ENCODE results near the gene RPUSD3. TPM values are rescaled to one million over a fixed set of nuclear protein-coding genes. Genes with fewer than 3 reads are reported as not detected.

RPUSD3 gene
- polyA plus RNA-seq, 3 donors = 29.9 to 36.6 (median 34.9) TPM

- DNase-seq (ENCODE audit: extremely low read depth in 1 of 11, low read depth in 9 of 11, low spot score in 4 of 11) = no peak
These were observed 27.8 kb downstream of the RPUSD3 start for GRCh38 chr3:9815986-9816385.

- DNase-seq (ENCODE audit: extremely low read depth in 1 of 11, low read depth in 9 of 11, low spot score in 4 of 11) = no peak
These were observed 30.8 kb downstream of the RPUSD3 start for GRCh38 chr3:9812870-9813483.

DNA sequence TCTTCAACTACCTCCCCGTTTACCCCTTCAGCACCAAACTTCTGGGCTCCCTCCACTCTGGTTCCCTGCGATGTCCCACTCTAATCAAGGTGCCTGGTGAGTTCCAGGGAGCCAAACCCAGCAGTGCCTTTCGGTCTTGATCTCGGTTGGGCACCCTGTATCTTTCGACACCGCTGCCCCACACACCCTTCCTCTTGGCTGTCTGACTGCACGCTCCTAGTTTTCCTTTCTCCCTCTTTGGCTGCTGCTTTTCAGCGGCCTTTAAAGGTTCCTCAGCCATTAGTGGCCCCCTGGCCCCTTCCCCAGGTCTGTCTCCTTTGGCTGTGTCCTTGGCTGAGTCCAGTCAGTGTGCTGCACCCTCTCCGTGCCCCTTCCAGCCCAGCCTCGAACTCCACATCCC lies 33.0 kb downstream of the RPUSD3 start:
- DNase-seq (ENCODE audit: extremely low read depth in 1 of 11, low read depth in 9 of 11, low spot score in 4 of 11) = no peak

GRCh38 chr3:9810433-9810770 lies 33.4 kb downstream of the RPUSD3 start:
- DNase-seq (ENCODE audit: extremely low read depth in 1 of 11, low read depth in 9 of 11, low spot score in 4 of 11) = peak in 1 of 11 donors; percentile 16

DNA sequence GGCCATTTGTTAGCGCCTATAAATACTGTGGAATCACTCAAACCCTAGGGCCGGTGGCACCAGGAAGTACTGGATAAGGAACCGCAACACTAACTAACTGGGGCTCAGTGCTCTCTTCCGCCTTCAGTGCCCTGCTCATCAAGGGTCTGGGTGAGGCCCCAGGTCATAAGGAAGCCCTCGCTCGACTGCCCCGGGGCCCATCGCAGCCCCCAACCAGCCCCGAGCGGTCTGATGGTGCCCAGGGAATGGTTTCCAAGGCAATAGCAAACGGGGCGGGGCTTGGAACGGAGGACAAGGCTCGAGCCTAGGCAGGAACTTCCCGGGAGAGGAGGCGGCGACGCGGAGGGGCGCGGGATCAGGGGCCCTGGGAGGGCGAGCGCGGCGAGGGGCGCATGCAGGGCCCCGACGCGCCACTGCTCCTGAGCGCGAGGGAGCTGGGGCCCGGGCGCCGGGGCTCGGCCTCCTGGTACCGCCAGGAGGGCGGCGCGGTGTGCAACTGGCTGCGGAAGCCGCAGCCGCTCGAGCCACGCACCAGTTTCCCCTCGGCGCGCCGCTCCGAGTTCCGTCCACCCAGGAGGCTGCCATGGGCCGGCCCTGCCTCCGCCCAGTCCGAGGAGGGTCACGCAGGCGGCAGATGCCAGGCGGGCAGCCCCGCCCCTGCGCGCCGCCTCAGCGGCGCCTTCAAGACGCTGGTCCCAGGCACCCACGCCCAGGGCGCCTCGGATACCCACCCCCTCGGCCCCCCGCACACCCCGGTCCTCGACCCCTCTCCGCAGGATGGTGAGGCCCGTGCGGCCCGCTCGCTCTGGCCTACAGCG lies 34.0 kb downstream of the RPUSD3 start, which contains the start of gene TTLL3:
TSS of gene TTLL3 (plus strand) at position 648 of the 818 bp plus-strand sequence. CDS start 400 bp downstream, outside the sequence.
- peak in 9 of 11 donors; percentile 47 to 76 (median 58) for DNase-seq (ENCODE audit: extremely low read depth in 1 of 11, low read depth in 9 of 11, low spot score in 4 of 11)

- no peak for DNase-seq (ENCODE audit: extremely low read depth in 1 of 11, low read depth in 9 of 11, low spot score in 4 of 11)
These were observed 34.6 kb downstream of the RPUSD3 start for GRCh38 chr3:9809239-9809614.

DNA sequence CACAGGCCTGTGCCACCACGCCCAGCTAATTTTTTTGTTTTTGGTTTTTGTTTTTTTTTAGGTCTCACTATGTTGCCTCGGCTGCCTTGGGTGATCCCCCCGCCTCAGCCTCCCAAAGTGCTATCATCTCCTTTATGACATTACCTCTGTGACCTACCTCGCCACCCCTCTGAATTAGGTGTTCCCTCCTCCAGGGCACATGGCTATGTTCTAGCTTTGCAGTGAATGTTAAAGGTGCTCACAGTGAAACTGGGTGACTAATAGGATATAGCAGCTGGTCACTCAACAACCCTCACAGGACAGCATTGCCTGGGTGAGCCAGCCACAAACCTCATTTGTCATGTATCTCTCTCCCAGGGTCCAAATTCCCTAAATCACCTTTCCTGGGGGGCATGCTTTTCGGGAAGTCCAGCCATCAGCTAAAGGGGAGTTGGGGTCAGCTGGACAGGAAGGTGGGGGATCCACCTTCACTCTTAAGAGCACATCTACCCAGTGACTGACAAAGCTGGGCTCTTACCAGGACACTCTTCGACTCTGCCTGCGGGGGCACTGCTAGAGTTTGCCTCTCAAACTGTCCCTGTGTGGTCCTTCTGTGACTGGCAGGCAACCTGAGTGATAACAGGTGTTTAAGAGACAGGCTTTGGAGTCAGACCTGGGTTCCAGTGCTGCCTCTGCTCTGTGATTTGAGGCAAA lies 35.3 kb downstream of the RPUSD3 start:
- no peak for DNase-seq (ENCODE audit: extremely low read depth in 1 of 11, low read depth in 9 of 11, low spot score in 4 of 11)

- DNase-seq (ENCODE audit: extremely low read depth in 1 of 11, low read depth in 9 of 11, low spot score in 4 of 11) = no peak
These were observed 35.8 kb downstream of the RPUSD3 start for GRCh38 chr3:9807981-9808344.

- no peak for DNase-seq (ENCODE audit: extremely low read depth in 1 of 11, low read depth in 9 of 11, low spot score in 4 of 11)
These were observed 36.9 kb downstream of the RPUSD3 start for GRCh38 chr3:9806688-9807589.

DNA sequence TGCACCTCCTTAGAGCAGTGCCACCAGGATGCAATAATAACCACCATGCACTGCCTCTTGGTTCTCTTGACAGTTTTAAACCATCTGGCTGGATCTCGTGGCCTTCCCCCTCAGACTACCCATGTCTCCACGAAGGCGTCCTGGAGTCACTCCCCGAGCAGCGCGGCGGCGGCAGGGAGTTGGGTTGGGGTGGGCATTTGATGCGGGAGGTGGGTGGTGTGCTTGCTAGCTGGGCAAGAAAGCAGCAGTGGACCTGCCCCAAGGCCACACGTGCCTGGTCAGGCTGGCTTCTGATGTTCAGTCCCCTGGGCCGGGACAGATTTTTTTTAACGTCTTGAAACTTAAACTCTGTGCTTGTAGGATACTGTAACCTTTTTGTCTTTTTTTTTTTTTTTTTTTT lies 37.7 kb downstream of the RPUSD3 start:
- no peak for DNase-seq (ENCODE audit: extremely low read depth in 1 of 11, low read depth in 9 of 11, low spot score in 4 of 11)

DNA sequence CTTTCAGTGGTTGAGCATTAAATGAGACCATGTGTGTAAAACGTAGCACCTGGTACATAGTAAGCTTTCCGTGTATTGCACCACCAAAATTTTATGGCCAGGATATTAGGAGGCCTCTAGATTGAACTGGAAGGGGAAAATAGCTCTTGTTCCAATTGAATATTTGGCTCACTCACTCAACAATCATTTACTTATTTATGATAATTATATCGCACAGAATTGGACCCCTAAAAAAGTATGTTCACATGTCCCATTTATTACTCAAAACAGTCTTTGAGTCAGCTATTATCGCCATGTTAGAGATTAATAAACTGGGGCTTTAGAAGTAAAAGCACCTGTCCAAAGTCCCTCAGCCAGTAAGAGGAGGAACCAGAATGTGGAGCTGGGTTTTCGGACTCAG lies 38.8 kb downstream of the RPUSD3 start:
- DNase-seq (ENCODE audit: extremely low read depth in 1 of 11, low read depth in 9 of 11, low spot score in 4 of 11) = no peak

DNA sequence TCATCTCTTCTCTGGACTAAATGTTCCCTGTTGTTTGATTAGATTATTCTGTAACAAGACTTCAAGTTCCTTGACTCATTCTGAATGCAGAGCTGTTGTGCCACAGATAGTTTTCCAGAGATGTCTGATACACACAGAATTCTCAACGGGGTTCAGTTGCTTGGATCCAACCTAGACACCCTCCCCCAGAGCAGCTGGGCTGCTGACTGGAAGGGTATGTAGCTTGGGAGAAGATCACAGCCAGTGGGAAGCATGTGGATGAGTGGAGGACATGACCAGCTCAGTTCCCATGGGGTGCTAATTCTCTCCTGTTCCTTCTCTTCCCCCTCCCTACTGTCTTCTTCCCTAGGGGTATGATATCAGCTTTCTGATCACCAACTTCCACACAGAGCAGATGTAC lies 40.3 kb downstream of the RPUSD3 start:
- no peak for DNase-seq (ENCODE audit: extremely low read depth in 1 of 11, low read depth in 9 of 11, low spot score in 4 of 11)

DNA sequence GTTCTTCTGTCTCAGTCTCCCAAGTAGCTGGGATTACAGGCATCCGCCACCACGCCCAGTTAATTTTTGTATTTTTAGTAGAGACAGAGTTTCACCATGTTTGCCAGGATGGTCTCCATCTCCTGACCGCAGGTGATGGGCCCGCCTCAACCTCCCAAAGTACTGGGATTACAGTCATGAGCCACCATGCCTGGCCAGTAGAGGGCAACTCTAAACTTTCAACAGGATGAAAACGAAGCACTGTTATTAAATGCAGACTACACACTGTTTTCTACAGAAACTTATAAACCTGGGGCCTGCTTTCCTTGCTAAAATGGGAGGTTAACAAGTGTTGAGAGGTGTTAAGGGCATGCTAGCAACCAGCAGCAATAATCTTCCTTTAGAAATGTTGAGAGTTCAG lies 43.3 kb downstream of the RPUSD3 start:
- no peak for DNase-seq (ENCODE audit: extremely low read depth in 1 of 11, low read depth in 9 of 11, low spot score in 4 of 11)

GRCh38 chr3:9797196-9797945 lies 46.4 kb downstream of the RPUSD3 start:
- DNase-seq (ENCODE audit: extremely low read depth in 1 of 11, low read depth in 9 of 11, low spot score in 4 of 11) = no peak

GRCh38 chr3:9795207-9795606 lies 48.6 kb downstream of the RPUSD3 start:
- DNase-seq (ENCODE audit: extremely low read depth in 1 of 11, low read depth in 9 of 11, low spot score in 4 of 11) = no peak

GRCh38 chr3:9794400-9794799 lies 49.4 kb downstream of the RPUSD3 start:
- DNase-seq (ENCODE audit: extremely low read depth in 1 of 11, low read depth in 9 of 11, low spot score in 4 of 11) = no peak

DNA sequence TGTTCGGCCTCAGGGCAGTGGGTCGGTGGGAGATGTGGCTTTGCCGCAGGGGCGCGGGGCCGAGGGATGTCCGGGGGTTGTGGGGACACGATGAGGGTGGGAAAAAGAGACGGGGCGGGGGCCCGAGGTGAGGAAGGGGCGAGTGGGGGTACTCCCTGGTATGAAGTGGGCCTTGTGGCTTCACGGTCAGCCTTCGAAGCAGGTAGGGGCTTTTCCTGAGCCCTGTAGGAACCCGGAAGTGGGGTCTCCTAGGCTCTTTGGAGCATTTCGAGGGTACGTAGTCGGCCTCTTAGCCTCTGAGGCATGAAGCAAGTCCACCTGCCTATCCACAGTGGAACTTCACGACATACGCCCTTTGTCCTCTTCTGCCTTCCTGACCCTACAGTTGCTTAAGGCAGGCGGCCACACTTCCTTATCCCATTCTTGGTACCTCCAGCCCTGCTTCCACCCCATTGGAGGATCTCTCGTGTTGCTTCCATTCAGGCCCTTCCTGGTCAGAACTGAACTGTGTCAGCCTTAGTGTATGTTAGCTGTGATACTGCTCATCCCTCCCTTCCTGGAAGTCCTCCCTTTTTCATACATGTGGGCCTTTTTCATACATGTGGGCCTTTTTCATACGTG lies 50.5 kb downstream of the RPUSD3 start:
- no peak for DNase-seq (ENCODE audit: extremely low read depth in 1 of 11, low read depth in 9 of 11, low spot score in 4 of 11)

Data from renal cortex interstitium (tissue), 11 donors.